Endothelial cell of umbilical vein (primary cell): ENCODE results near the gene DRAP1. TPM values are rescaled to one million over a fixed set of nuclear protein-coding genes. Genes with fewer than 3 reads are reported as not detected.

ENCODE experiments used
- BruUV-seq: library from RNA; stranded (reverse); fragments of 400-500 nt; replicated peaks from 2 replicates; lab custom pipeline; 2021; lab: Mats Ljungman, UMichigan
- CTCF ChIA-PET: fragments of 300-600, 350-600 bp; sonication (Branson Sonifier 250); formaldehyde crosslinking; loops from one replicate; lab custom pipeline; 2021; ENCODE audit warnings: antibody characterized with exemption, inconsistent platforms; lab: Charles Lee
- POLR2A ChIA-PET: fragments of 300-600, 350-600 bp; sonication (Branson Sonifier 250); formaldehyde crosslinking; loops from one replicate; lab custom pipeline; 2021; ENCODE audit warnings: antibody characterized with exemption, inconsistent platforms; lab: Charles Lee
- DNase-seq: peaks from one replicate; pipeline ENCODE4 v3.0.0-alpha.2; 2011; ENCODE audit warnings: low read depth, low spot score
- FAIRE-seq: peaks from 2 replicates; lab custom pipeline; 2011; peaks lifted over from hg19 to GRCh38; lab: Jason Lieb, UNC
- H2AFZ ChIP-seq: 2 replicates; pipeline ENCODE4 v1.6.0; 2012; ENCODE audit warnings: low read depth, low read length, control low read depth, inconsistent platforms
- H3K27ac ChIP-seq: 2 replicates; pipeline ENCODE4 v1.5.1; 2011; ENCODE audit warnings: low read depth, mild to moderate bottlenecking, control low read depth, low read length, moderate library complexity; ENCODE audit not compliant: insufficient read depth
- H3K27me3 ChIP-seq, 2 experiments: 2 replicates each; pipeline versions ENCODE4 v1.6.0 to v1.6.1; 2011; ENCODE audit warnings: low read length in 2 of 2, mixed read lengths in 1 of 2; ENCODE audit not compliant: control insufficient read depth in 2 of 2, insufficient read depth in 2 of 2
- H3K36me3 ChIP-seq, 2 experiments: 2 replicates in 1 of 2; 3 replicates in 1 of 2; pipeline ENCODE4 v1.5.1; 2011; ENCODE audit warnings: low read length in 2 of 2, mild to moderate bottlenecking in 1 of 2, moderate library complexity in 1 of 2; ENCODE audit not compliant: control insufficient read depth in 2 of 2, insufficient read depth in 2 of 2; ENCODE audit errors: extremely low read depth in 1 of 2
- H3K4me1 ChIP-seq: 3 replicates; pipeline ENCODE4 v1.5.1; 2011; ENCODE audit warnings: mild to moderate bottlenecking, low read length; ENCODE audit not compliant: control insufficient read depth, insufficient read depth; ENCODE audit errors: extremely low read depth
- H3K4me2 ChIP-seq: 2 replicates; pipeline ENCODE4 v1.6.1; 2011; ENCODE audit warnings: low read length, control low read depth, mixed read lengths; ENCODE audit not compliant: insufficient read depth
- H3K4me3 ChIP-seq, 3 experiments: fragments of 200-600 bp in 1 of 3; sonication (generic), shearing (Covaris generic) in 1 of 3; replicated peaks in 1 of 3; 2 replicates each; pipeline ENCODE4 v1.5.1; 2011 to 2016; ENCODE audit warnings: control low read depth in 3 of 3, low read length in 3 of 3, mild to moderate bottlenecking in 2 of 3, inconsistent platforms in 1 of 3, low read depth in 1 of 3, moderate library complexity in 1 of 3; ENCODE audit not compliant: insufficient read depth in 1 of 3
- H3K79me2 ChIP-seq: 2 replicates; pipeline ENCODE4 v1.6.0; 2012; ENCODE audit warnings: low read length, inconsistent platforms; ENCODE audit not compliant: control insufficient read depth, insufficient read depth
- H3K9ac ChIP-seq: replicated peaks from 2 replicates; pipeline ENCODE3; 2011; ENCODE audit warnings: low read length, control low read depth; ENCODE audit not compliant: insufficient read depth; ENCODE audit errors: extremely low read depth
- H3K9me1 ChIP-seq: replicated peaks from 3 replicates; pipeline ENCODE4 v1.6.0; 2011; ENCODE audit warnings: mild to moderate bottlenecking, low read length; ENCODE audit not compliant: control insufficient read depth, insufficient read depth; ENCODE audit errors: extremely low read depth
- H3K9me3 ChIP-seq: replicated peaks from 2 replicates; pipeline ENCODE4 v1.5.1; 2012; ENCODE audit warnings: low read length, inconsistent platforms; ENCODE audit not compliant: control insufficient read depth, insufficient read depth
- H4K20me1 ChIP-seq: replicated peaks from 2 replicates; pipeline ENCODE3; 2011; ENCODE audit warnings: mild to moderate bottlenecking, low read length; ENCODE audit not compliant: control insufficient read depth, insufficient read depth; ENCODE audit errors: extremely low read depth
- CTCF ChIP-seq, 2 donors: IDR thresholded peaks; 1 replicate in 1 of 2; 2 replicates in 1 of 2; pipeline ENCODE4 v1.5.1; 2011; ENCODE audit warnings: low read length in 2 of 2, mild to moderate bottlenecking in 2 of 2, moderate library complexity in 2 of 2, control low read depth in 1 of 2, inconsistent platforms in 1 of 2, low read depth in 1 of 2; ENCODE audit not compliant: insufficient read depth in 1 of 2; ENCODE audit errors: extremely low read depth in 1 of 2
- EZH2 ChIP-seq: IDR thresholded peaks from 2 replicates; pipeline ENCODE4 v1.6.1; 2012; ENCODE audit warnings: borderline replicate concordance, low read depth, mild to moderate bottlenecking, moderate library complexity, low read length, inconsistent platforms; ENCODE audit not compliant: severe bottlenecking
- FOS ChIP-seq: IDR thresholded peaks from 2 replicates; pipeline ENCODE4 v1.6.1; 2011; ENCODE audit warnings: mild to moderate bottlenecking, low read length, moderate library complexity, borderline replicate concordance; ENCODE audit not compliant: insufficient read depth
- GATA2 ChIP-seq: IDR thresholded peaks from 2 replicates; pipeline ENCODE4 v1.7.0; 2011; ENCODE audit warnings: low read depth, mild to moderate bottlenecking, moderate library complexity, mixed read lengths, low read length; ENCODE audit not compliant: insufficient read length, insufficient read depth
- JUN ChIP-seq: IDR thresholded peaks from 2 replicates; pipeline ENCODE4 v1.6.1; 2011; ENCODE audit warnings: borderline replicate concordance, low read depth; ENCODE audit not compliant: insufficient read length, insufficient read depth
- MAX ChIP-seq: IDR thresholded peaks from 2 replicates; pipeline ENCODE4 v1.6.1; 2011; ENCODE audit not compliant: insufficient read depth, insufficient read length
- MYC ChIP-seq: IDR thresholded peaks from one replicate; pipeline ENCODE4 v1.6.1; 2011; ENCODE audit warnings: mild to moderate bottlenecking, low read depth, low read length
- POLR2A ChIP-seq: IDR thresholded peaks from 2 replicates; pipeline ENCODE4 v1.6.1; 2012; ENCODE audit warnings: low read depth, mild to moderate bottlenecking, control low read depth, low read length
- POLR2AphosphoS5 ChIP-seq: IDR thresholded peaks from 2 replicates; pipeline ENCODE4 v1.6.1; 2012; ENCODE audit warnings: low read depth, mild to moderate bottlenecking, control low read depth, low read length, moderate library complexity; ENCODE audit not compliant: insufficient read depth
- dilution Hi-C: fragments of 300-500 bp; cut with MboI; formaldehyde crosslinking; loops from one replicate; pipeline ENCODE4 v1.15.0; 2019; ENCODE audit warnings: low sequenced_read_pairs; ENCODE audit not compliant: extremely low pct_ligation_motif_present
- intact Hi-C: fragments of 100-400 bp; cut with micrococcal nuclease; formaldehyde crosslinking; loops from one replicate; pipeline ENCODE4 v1.10.0; 2022
- polyA plus RNA-seq, 4 experiments: library from polyadenylated mRNA; depleted of rRNA in 3 of 4; stranded (reverse) in 3 of 4; unstranded in 1 of 4; fragments of >200 nt; gene quantifications; 2 replicates each; pipeline versions ENCODE4 v1.2.1 to v1.2.3, GENCODE V29; 2011 to 2012; ENCODE audit warnings: missing spikeins in 1 of 4
- total RNA-seq: library from RNA; stranded (reverse); gene quantifications from 2 replicates; pipeline ENCODE4 v1.2.3, GENCODE V29; 2021

Gene DRAP1
- total and polyA plus RNA-seq, 2 donors (not counting 3 experiments of a cell fraction or from before 2014, with no cell fraction given) = 74.9 to 114 TPM

DNA sequence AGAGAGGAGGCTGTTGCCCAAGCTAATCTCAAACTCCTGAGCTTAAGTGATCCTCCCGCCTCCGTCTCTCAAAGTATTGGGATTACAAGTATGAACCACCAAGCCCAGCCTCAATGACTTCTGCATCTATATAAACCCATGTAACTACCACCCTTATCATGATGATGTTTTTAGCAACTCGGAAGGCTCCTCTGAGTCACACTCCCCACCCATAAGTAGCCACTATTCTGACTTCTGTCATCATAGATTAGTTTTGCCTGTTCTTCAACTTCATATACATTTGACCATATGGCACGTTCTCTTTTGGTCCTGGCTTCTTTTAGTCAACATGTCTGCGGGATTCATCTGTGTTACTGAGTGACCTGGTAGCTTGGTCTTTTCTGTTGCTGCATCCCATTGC lies 12.6 kb upstream of the DRAP1 start:
- Histone ChIP-seq H3K4me1 (peaks cover 15% of the 10 kb centered on the region), H2AFZ (no peak overlapping the region), H3K9ac (no peak overlapping the region), H3K27ac (no peak overlapping the region), H3K4me3 (no peak overlapping the region), H3K79me2 (no peaks in the 10 kb centered on the region), H3K4me2 (no peak overlapping the region), H3K36me3 (no peaks in the 10 kb centered on the region), H3K9me3 (no peaks in the 10 kb centered on the region), H3K27me3 (no peaks in the 10 kb centered on the region), H3K9me1 (no peaks in the 10 kb centered on the region), H4K20me1 (no peaks in the 10 kb centered on the region)
- dilution Hi-C loops (no loop called here), intact Hi-C loops (no loop called here)
- BruUV-seq = no TSS peak
- no peak for TF ChIP-seq MAX
- TF ChIP-seq POLR2A = no peak
- TF ChIP-seq CTCF (IDR thresholded peaks at IDR 0.05; ENCODE audit: extremely low read depth in 1 of 2, insufficient read depth in 1 of 2, low read depth in 1 of 2, low read length in 2 of 2) = no peak
- TF ChIP-seq POLR2AphosphoS5 = no peak
- TF ChIP-seq FOS = no peak
- no peak for TF ChIP-seq MYC
- TF ChIP-seq JUN = no peak
- TF ChIP-seq GATA2 = no peak
- TF ChIP-seq EZH2 = no peak
- ChIA-PET POLR2A (interaction anchor here (1.1 kb wide), 1 partner anchor 17 kb away, joined by 3 read pairs; no protein-coding TSS in a partner anchor), CTCF (interaction anchor here (1.0 kb wide), 1 partner anchor 22 kb away, joined by 3 read pairs; no protein-coding TSS in a partner anchor)
- FAIRE-seq (no peak), DNase-seq (no peak)
